LNCaP clone FGC (cell line): Measurements from ENCODE around the gene COL18A1.

Experiments
- DNase-seq: peaks from one replicate; pipeline ENCODE4 v3.0.0-alpha.2; 2011; ENCODE audit warnings: low read depth
- H3K4me3 ChIP-seq: 2 replicates; pipeline ENCODE4 v1.5.1; 2011; ENCODE audit warnings: mild to moderate bottlenecking, low read depth, low read length, control low read depth
- TF ChIP-seq, protein P1 (sequence below): IDR thresholded peaks from 2 replicates; pipeline ENCODE4 v1.5.1; 2012; ENCODE audit warnings: mild to moderate bottlenecking; ENCODE audit not compliant: control insufficient read depth, insufficient read depth; ENCODE audit errors: extremely low read depth

The COL18A1 gene

DNA sequence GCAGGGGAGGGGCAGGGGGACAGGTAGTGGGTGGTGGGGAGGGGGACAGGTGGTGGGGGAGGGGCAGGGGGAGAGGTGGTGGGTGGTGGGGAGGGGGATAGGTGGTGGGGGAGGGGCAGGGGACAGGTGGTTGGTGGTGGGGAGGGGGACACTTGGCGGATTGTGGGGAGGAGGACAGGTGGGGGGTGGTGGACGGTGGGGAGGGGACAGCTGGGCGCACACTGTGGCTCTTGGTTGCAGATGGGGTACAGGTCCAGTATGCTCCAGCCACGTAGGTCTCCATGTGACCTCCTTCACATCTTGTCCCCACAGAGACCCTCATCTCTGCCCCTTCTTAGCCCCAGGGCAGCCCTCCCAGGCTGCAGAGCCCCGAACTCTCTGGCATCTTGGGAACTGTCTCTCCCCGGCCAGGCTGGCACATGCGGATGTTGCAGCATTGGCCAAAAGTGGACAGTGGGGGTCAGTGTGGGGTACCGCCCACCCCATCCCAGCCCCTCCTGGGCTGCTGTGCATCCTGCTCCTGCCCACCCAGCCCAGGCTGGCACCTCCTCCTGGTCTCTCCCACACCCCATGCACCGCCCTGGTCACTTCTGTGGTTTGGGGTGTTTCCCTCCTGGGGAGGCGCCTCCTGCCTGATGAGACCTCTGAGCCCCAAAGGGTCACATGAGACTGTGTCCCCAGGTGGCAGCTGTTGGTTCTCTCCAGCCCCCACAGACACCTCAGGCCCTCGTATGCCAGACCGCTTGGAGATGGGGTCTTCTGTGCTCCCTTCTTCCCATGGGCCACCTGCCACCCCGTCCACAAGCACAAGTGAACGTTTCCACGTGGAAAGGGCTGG lies 144.9 kb downstream of the COL18A1 start:
- H3K4me3 ChIP-seq = no peak overlapping the region
- DNase-seq = no peak
- TF ChIP-seq, protein P1, sequence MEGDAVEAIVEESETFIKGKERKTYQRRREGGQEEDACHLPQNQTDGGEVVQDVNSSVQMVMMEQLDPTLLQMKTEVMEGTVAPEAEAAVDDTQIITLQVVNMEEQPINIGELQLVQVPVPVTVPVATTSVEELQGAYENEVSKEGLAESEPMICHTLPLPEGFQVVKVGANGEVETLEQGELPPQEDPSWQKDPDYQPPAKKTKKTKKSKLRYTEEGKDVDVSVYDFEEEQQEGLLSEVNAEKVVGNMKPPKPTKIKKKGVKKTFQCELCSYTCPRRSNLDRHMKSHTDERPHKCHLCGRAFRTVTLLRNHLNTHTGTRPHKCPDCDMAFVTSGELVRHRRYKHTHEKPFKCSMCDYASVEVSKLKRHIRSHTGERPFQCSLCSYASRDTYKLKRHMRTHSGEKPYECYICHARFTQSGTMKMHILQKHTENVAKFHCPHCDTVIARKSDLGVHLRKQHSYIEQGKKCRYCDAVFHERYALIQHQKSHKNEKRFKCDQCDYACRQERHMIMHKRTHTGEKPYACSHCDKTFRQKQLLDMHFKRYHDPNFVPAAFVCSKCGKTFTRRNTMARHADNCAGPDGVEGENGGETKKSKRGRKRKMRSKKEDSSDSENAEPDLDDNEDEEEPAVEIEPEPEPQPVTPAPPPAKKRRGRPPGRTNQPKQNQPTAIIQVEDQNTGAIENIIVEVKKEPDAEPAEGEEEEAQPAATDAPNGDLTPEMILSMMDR = no peak

DNA sequence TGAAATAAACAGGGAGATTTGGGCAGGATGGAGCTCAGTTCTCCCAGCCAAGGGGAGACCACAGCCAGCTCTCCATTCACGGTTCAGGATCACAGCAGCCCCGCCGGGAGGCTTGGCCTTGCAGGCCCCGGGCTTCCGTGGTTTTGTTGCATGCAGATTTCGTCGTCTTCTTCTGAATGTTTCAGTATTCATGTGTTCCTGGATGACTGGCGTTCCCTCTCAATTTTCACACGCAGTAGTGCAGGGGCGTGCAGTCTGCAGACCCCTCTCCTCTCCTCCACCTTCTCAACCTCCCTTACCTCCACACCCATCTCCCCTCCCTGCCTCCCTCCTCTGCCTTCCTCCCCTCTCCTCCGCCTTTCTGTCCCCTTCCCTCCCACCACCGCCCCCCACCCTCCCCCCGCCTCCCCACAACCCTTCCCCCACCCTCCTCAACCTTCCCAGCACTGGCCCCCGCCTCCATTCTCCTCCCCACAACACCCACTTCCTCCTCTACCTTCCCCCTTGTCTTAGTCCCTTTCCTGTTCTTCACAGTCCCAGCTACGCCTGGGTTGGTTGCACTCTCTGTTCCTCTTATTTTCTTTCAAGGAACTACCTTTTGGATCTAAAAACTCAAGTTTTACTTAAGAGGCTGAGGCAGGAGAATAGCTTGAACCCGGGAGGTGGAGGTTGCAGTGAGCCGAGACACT lies 145.7 kb downstream of the COL18A1 start:
- no peak overlapping the region for H3K4me3 ChIP-seq
- no peak for DNase-seq
- TF ChIP-seq, protein P1 = no peak

DNA sequence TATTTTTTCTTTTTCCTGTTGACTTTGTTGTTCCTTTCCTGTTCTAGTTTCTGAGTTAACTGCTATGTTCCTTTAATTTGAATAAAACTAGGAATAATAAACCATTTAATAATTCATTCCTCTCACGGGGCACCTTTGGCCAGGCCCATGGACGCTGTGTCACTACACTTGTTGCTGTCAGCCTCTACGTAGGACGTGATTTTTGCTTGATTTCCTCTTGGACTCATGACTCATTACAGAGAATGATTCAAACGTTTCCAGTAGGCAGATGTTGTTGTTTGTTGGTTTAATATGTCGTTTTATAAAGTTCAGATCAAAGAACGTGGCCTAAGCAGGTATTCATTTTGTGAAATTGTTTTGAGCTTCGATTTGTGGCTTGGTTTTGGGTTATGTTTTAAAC lies 146.4 kb downstream of the COL18A1 start:
- no peak for DNase-seq
- no peak overlapping the region for H3K4me3 ChIP-seq
- TF ChIP-seq, protein P1 = no peak

DNA sequence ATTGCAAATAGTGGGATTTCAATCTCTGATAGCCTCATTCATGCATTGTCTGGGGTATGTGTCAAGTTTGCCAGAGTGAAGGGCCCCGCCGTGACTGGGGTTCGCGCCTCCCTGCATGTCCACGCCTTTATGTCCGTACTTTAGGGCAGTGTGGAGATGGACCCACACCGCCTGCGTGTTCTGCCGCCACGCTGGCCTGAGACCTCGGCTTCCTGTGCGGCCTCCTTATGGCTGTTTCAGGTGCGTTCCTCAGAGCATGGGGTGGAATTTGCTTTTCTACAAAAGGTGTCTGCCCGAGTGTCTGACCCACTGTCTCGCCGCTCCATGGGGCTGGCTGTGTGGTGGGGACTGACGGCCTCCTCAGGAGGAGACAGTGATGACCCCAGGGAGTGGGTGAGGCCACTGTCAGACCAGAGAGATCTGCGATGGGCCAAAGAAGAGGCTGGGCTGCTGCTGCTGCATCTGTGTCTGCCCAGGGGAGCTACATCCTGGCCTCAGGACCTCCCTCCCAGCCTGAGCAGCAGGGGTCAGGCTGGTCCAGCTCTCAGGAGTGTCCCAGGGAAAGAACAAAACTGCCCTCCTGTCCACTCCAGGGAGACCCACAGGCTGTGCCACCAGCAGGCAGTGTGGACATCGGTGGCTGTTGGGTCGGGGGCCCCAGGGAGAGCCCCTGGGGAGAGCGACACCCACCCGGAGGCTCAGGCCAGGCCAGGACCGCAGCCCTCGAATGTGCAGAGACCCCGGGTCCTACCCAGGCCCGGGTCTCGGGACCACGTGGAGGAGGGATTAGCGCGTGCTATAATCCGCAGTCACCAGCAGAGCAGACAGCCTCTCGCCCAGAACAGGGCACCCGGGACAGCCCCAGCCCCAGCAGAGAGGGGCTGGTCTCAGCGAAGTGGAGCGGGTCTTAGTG lies 147.1 kb downstream of the COL18A1 start:
- H3K4me3 ChIP-seq = no peak overlapping the region
- no peak for DNase-seq
- TF ChIP-seq, protein P1 = no peak

DNA sequence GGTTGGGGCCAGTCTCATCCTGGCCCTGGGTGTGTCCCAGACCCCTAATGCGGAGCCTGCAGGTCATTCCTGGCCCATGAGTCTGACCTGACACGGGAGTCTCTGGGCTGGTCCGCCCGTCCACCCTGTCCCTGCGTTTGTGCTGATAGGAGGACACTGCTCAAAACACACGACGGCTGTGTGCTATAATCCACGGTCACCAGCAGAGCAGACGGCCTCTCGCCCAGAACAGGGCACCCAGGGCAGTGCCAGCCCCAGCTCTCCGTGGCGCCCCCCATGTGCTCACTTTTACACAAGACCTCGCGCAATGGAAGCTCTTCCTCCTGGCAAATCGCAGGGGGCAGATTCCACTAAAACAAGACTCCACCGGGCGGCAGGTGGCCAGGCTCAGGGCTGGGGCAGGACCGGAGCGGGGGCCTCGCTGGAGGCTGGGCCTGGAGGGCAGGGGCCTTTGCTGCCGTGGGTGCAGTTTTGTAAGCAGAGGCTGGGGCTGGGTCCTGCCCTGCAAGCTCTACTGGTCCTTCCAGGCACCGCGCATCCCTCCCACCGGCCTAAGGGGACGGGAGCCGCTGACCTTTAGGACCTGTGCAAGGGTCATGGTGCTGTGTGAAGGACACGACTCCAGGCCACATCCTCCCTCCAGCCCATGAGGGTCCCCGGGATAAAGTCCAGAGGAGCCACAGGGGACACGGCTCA lies 147.9 kb downstream of the COL18A1 start:
- no peak overlapping the region for H3K4me3 ChIP-seq
- DNase-seq = no peak
- TF ChIP-seq, protein P1 = no peak
